Mucosa of descending colon (tissue), 3 donors: Measurements from ENCODE around the gene NUDT8. TPM values are rescaled to one million over a fixed set of nuclear protein-coding genes. Genes with fewer than 3 reads are reported as not detected.

Experiments
- ATAC-seq: fragments of 200-7000 bp; cut with Tn5 transposase; one replicate; pipeline ENCODE4 v1.9.1; 2020; ENCODE audit warnings: mild to moderate bottlenecking, moderate library complexity
- DNase-seq, 3 donors: peaks; one replicate each; pipeline ENCODE4 v3.0.0-alpha.2; 2020
- H3K36me3 ChIP-seq: fragments of 200-600 bp; one replicate; pipeline ENCODE4 v1.8.0; 2021; ENCODE audit warnings: low read depth, mild to moderate bottlenecking
- H3K4me1 ChIP-seq: fragments of 200-600 bp; one replicate; pipeline ENCODE4 v1.8.0; 2021; ENCODE audit warnings: low read depth, mild to moderate bottlenecking
- H3K4me3 ChIP-seq: fragments of 200-600 bp; one replicate; pipeline ENCODE4 v1.8.0; 2021; ENCODE audit warnings: mild to moderate bottlenecking
- H3K9me3 ChIP-seq: fragments of 200-600 bp; one replicate; pipeline ENCODE4 v1.8.0; 2021; ENCODE audit warnings: mild to moderate bottlenecking
- CTCF ChIP-seq: fragments of 200-600 bp; IDR thresholded peaks from one replicate; pipeline ENCODE4 v1.8.0; 2022; ENCODE audit warnings: antibody characterized with exemption, mild to moderate bottlenecking
- intact Hi-C, 2 donors: fragments of 100-400 bp; cut with DNase I in 1 of 2; cut with micrococcal nuclease in 1 of 2; formaldehyde crosslinking; loops; one replicate each; pipeline versions ENCODE4 v1.11.0 to v1.11.1; 2022; cut with DNase I, micrococcal nuclease
- total RNA-seq, 3 donors: library from RNA; stranded (reverse); fragmentation: NEBNext Ultra II Directional in 2 of 3; extraction: Animal tissue kit (Norgen Biotek cat#: 25700) in 2 of 3; gene quantifications; one replicate each; pipeline versions ENCODE4 v1.2.1 to v1.2.4, GENCODE V29; 2021 to 2023
- donor health status: DM: no; HTN: no; CAD: no; lungs with moderate emphysema.
- donor health status: DM: no; HTN: no; CAD: no.
- donor health status: DM: no; HTN: yes; CAD: no.

NUDT8 gene
- total RNA-seq, 3 donors from 2014 or later, result 17.3 to 34.6 (median 23.1) TPM

DNA sequence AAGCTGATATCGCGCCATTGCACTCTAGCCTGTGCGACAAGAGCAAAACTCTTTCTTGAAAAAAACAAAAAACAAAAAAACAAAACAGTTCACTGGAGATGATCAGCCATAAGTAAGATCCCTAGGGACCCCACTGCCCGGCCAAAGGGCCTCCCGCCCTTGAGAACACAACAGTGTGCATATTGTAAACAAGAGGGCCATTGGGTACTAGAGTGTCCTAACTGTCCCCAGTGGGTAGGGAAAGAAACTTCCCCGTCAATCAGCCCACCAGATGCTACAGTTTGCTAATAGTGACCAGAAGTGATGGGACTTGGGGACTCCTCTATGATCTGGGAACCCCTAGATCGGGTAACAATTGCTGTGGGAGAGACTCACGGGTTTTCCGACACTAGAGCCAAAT, 24.5 kb upstream of the NUDT8 start:
- no peaks in the 10 kb centered on the region for H3K9me3 ChIP-seq
- no peak for ATAC-seq
- no peaks in the 10 kb centered on the region for H3K36me3 ChIP-seq
- TF ChIP-seq CTCF, result no peak
- intact Hi-C loops, result no loop called here
- peak in 1 of 3 donors; percentile 16 for DNase-seq
- H3K4me3 ChIP-seq, result no peak overlapping the region
- peaks cover 15% of the 10 kb centered on the region for H3K4me1 ChIP-seq

DNA sequence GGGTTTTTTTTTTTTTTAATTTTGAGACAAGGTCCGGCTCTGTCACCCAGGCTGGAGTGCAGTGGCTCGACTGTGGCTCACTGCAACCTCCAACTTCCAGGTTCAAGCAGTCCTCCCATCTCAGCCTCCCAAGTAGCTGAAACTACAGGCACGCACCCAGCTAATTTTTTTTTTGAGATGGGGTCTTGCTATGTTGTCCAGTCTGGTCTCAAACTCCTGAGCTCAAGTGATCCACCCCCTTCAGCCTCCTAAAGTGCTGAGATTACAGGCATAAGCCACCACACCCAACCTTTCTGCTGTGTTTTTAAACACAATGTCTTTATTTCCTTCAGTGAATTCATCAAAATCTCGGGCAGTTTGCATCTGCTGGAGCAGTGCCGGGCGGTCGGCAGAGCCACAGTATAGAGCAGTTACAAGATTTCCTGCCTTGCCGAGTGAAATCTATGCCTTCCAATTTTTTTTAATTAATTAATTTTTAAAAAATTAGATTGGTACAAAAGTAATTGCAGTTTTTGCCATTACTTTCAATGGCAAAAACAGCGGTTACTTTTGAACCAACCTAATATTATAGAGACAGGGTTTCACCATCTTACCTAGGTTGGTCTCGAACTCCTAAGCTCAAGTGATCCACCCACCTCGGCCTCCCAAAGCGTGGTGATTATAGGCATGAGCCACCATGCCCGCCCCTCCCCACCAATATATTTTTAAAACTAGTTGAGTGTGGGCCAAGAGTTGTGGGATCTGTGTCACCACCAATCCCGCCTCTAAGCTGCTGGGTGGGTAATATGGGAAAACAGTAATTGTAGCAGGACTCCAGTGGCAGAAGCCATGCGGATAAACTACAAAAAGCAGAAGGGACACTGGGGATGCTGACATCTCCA, 23.5 kb upstream of the NUDT8 start:
- intact Hi-C loops, result no loop called here
- Histone ChIP-seq H3K4me3 (no peak overlapping the region), H3K36me3 (no peaks in the 10 kb centered on the region), H3K4me1 (peaks cover 15% of the 10 kb centered on the region), H3K9me3 (no peaks in the 10 kb centered on the region)
- DNase-seq (peak in 1 of 3 donors; percentile 24), ATAC-seq (no peak)
- TF ChIP-seq CTCF, result no peak

DNA sequence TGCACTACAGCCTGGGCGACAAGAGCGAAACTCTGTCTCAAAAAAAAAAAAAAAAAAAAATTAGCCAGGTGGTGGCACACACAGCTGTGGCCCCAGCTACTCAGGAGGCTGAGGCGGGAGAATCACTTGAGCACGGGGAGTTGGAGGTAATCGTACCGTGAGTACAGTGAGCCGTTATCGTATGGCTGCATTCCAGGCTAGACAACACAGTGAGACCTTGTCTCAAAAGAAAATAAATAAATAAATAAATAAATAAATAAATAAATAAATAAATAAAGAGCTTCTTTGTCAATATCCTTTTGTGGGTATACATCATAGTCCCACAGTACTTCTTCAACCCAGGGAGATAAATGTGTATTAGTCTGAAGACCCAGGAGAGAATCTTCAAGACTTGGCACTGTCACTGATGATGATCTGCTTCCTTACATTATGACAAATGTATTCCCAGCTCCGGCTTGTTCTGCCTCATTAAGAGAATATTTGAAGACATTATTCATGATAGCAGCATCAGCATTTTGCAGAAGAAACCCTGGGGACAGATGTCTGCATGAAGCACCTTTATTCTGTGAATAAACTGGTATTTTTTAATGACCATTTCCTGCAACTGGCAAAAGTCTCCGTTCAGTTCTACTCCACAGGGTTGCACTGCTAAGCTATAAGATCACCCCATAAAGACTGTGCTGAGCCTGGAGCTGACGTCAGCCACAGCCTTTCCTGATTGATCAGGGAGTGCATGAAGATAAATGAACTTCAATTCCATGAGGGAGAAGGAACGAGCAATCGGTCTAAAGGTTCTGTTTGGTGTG, 22.4 kb upstream of the NUDT8 start:
- intact Hi-C loops, result no loop called here
- H3K36me3 ChIP-seq, result no peaks in the 10 kb centered on the region
- H3K9me3 ChIP-seq, result no peaks in the 10 kb centered on the region
- ATAC-seq (peak; percentile 56), DNase-seq (peak in 2 of 3 donors; percentile 40 to 42)
- peaks cover 15% of the 10 kb centered on the region for H3K4me1 ChIP-seq
- no peak overlapping the region for H3K4me3 ChIP-seq
- TF ChIP-seq CTCF, result no peak

GRCh38 chr11:67649634-67650510, 20.1 kb upstream of the NUDT8 start:
- intact Hi-C loops, result no loop called here
- TF ChIP-seq CTCF, result no peak
- peak; percentile 37 for ATAC-seq
- DNase-seq, result peak in 1 of 3 donors; percentile 56
- Histone ChIP-seq H3K9me3 (no peaks in the 10 kb centered on the region), H3K4me3 (no peak overlapping the region), H3K4me1 (peaks cover 24% of the 10 kb centered on the region), H3K36me3 (no peaks in the 10 kb centered on the region)
